HTERT RPE-1 (cell line): ENCODE data around the gene PKD1L1.
"Not testable (repeated sequence)": the region's sequence is repeated elsewhere in the genome, so short reads cannot be mapped to it uniquely, and the experiment has no call there.

Source experiments
- in situ Hi-C: fragments of 300-500 bp; cut with MboI; formaldehyde crosslinking; loops from 4 replicates; pipeline ENCODE4 v1.14.3; 2020; ENCODE audit warnings: low sequenced_read_pairs

Gene PKD1L1

DNA sequence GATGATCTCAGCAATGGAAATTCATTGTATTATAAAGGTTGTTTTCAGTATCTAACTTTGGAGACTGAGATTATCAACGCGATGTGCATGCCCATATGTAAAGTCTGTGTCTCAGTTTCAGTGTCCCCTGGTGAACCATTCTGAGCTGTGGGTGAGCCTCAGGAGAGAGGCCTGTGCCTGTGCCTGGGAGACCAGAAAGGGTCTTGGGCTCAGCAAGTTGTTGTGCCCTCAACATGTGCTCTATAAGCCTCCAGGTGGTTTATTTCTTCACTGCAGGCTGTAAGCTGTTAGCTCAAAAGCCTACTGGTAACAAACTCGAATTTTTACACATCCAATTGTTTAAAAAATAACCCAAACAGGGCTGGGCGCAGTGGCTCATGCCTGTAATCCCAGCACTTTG, 151.9 kb downstream of the PKD1L1 start:
- in situ Hi-C loops, result no loop called here

- in situ Hi-C loops, result no loop called here
Observed at GRCh38 chr7:47795631-47796030, 152.6 kb downstream of the PKD1L1 start.

GRCh38 chr7:47795126-47795525, 153.1 kb downstream of the PKD1L1 start:
- in situ Hi-C loops, result not testable (repeated sequence)

DNA sequence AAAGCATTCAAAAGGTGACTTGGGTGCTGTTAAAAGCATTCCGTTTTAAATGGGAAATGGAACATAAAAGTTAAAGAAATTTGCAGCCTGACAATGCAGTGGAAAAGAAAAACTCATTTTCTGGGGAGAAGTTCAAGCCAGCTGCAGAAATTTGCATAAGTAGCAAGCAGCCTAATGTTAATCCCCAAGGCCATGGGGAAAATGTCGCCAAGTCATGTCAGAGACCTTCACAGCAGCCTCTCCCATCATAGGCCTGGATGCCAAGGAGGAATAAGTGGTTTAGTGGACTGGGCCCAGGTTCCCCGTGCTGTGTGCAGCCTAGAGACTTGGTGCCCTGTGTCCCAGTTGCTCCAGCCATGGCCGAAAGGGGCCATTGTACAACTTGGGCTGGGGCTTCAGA, 154.2 kb downstream of the PKD1L1 start:
- in situ Hi-C loops, result no loop called here

DNA sequence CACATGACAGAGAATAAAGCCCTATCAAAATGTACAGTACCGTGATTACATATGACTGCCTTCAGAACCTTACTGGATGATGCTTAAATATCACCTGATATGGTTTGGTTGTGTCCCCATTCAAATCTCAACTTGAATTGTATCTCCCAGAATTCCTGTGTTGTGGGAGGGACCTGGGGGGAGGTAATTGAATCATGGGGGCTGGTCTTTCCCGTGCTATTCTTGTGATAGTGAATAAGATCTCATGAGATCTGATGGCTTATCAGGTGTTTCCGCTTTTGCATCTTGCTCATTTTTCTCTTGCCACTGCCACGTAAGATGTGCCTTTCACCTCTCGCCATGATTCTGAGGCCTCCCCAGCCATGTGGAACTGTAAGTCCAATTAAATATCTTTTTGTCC, 155.1 kb downstream of the PKD1L1 start:
- in situ Hi-C loops, result not testable (repeated sequence)

DNA sequence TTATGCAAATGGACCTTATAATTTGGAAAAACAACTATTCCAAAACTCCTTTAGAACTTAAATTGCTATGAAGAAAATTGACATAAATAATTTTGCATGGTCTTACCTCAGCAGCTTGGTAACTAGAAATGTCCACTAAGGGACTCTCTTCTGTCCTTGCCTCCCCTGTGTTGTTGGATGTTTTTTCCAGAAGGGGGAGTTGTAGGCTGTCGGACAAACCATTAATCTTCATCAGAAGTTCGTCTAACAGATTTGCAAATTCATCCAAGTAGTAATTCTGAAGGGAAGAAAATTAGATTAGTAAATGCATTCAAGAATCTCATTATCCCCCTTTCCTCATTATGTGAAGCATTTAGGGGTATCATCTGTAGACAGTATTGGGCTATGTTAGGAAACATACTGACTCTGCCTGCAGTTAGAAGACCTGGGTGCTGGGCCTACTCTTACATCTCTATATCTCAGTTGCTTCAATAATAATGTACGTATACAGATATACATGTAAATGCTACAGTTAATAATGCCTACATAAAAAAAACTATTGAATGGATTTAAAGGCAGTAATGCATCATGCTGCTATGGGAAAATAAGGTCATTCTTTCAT, 155.6 kb downstream of the PKD1L1 start:
- in situ Hi-C loops, result no loop called here

GRCh38 chr7:47791682-47792081, 156.6 kb downstream of the PKD1L1 start:
- in situ Hi-C loops, result no loop called here

- in situ Hi-C loops, result no loop called here
Observed at GRCh38 chr7:47788083-47788482, 160.2 kb downstream of the PKD1L1 start.

DNA sequence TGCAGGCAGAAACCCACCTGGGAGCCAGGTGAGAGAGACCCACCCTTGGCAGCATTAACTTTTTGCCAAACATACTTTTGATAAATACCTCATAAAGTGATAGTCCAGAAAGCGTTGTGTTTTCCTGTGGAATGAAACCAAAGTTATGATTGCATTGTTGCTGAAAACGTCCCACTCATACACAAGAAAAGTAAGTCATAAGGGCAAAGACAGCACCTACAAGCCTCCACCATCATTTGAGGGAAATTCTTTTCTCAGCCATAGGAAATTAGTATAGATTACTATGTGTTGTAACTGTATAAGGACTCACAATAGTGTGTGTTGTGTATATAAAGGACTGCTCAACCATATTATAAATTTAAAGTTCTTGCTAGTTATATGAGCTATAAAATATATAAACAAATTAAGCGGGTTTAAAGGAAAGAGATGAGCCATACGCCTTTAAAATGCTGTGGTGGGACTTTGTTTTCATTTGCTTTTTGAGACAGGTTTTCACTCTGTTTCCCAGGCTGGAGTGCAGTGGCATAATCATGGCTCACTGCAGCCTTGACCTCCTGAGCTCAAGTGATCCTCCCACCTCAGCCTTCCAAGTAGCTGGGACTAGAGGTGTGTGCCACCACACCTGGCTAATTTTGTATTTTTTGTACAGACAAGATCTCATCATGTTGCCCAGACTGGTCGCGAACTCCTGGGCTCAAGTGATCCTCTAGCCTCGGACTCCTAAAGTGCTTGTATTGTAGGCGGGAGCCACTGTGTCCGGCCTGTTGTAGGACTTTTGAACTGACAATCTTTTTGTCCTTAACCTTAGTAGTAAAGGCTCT, 160.8 kb downstream of the PKD1L1 start:
- in situ Hi-C loops, result no loop called here

GRCh38 chr7:47786557-47787248, 161.6 kb downstream of the PKD1L1 start:
- in situ Hi-C loops, result no loop called here

DNA sequence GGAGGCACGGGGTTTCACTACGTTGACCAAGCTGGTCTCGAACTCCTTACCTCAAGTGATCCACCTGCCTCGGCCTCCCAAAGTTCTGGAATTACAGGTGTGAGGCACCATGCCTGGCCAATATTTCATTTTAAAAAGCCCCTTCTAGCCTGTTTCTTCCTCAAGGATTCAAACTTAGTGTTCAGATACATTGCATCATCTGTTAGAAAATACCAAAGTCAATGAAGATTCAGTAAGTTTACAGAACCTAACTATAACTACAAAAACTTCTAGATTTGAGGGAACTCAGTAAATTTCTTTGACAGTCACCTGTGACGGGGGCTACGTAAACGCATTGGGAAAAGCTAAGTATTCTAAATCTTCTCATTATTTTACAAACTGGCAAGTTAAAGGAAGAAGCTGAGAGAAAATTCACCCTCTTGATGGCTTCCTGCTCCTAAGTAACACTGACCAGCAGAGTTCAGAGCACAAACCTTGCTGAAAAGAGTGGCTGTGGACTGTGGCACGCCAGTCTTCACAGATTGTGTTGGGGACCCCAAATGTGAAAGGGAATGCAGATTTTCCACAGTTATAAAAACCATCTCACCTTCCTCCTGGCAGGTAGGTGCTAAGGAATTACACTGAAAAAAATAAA, 162.2 kb downstream of the PKD1L1 start:
- in situ Hi-C loops, result no loop called here

DNA sequence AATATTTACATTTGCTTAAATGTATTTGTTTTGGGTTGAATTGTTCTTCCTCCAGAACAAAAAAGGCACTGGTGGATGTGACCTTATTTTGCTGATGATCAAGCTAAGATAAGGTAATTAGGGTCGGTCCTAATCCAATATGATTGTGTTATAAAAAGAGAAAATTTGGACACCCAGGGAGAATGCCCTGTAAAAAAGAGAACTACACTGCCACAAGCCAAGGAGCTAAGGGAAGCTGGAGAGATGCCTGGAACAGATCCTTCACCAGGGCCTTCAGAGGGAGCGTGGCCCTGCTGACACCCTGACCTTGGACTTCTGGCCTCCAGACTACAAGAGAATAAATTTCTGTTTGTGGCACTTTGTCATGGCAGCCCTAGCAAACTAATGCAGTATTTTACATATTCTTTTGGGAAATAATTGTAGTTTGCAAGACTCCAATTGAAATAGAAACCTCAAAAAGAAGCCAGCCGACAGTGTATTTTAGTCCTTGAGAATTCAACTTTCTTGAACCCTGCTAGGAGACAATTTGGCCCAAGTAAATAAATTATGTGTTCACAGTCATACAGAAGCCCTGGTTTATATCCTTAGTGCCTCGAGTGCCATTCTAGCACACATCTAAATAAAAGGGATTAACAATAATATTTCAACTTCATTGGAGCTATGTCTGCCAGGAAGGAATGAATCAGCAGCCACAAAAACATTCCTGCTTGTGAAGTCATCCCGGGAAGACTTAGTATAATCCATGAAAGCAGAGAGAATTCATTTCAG, 164.6 kb downstream of the PKD1L1 start:
- in situ Hi-C loops, result no loop called here

DNA sequence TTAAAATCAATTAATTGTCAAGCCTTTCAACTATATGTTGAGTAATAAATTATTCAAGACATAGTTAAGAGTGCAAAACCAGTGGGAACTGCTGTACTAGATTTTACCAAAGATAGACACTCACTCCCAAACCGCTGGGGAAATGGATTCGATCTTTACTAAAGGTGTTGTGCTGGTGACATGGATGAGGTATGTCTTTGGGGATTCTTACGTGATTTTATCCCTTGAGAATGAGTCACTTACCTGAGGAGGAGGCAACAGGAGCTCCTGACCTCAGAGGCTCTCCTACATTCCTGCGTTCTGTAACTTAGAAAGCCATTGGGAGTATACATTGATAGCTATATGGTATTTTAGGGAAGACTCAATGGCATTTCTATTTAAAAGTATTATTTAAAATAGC, 165.5 kb downstream of the PKD1L1 start:
- in situ Hi-C loops, result no loop called here

DNA sequence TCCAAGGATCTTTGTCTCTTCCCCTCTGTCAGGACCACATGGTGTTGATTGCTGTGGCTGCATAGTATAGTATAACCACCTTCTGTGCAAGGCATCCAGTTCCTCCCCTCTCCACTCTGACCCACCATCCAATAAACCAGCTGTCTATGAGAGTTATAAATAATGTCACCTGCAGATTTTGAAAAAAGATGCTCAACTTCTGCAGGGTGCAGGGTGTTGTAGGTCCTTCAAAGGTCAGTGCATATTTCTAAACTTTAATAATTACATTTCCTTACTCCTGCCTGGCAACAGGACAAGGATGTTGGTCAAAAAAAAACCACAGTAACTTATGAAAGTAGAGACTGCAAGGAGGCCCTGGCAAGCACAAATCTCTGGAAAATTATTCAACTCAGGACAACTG, 166.2 kb downstream of the PKD1L1 start:
- in situ Hi-C loops, result no loop called here

GRCh38 chr7:47780555-47780954, 167.7 kb downstream of the PKD1L1 start:
- in situ Hi-C loops, result no loop called here

DNA sequence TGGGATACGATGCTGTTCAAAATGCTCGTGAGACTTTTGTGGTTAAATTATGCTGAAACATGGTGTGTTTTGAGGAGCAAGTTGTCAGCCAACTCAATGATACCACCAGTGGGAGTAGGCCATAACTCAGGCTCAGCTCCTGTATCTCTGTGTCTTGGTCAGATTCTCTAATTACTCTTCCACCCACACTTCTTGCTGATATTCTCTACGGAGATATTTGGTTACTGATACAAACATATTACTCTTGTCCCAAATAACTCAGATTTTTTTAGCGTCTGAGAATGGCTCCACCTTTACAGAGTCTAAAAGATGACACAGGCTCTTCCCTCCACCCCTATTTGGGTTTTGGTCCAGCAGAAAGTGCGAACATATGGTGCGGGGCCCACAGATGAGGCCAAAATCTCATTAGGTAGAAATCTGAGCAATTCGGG, 168.9 kb downstream of the PKD1L1 start:
- in situ Hi-C loops, result no loop called here

GRCh38 chr7:47778153-47778661, 170.1 kb downstream of the PKD1L1 start:
- in situ Hi-C loops, result no loop called here

GRCh38 chr7:47777531-47778152, 170.6 kb downstream of the PKD1L1 start:
- in situ Hi-C loops, result no loop called here

- in situ Hi-C loops, result no loop called here
Observed at GRCh38 chr7:47776335-47776734, 171.9 kb downstream of the PKD1L1 start.

DNA sequence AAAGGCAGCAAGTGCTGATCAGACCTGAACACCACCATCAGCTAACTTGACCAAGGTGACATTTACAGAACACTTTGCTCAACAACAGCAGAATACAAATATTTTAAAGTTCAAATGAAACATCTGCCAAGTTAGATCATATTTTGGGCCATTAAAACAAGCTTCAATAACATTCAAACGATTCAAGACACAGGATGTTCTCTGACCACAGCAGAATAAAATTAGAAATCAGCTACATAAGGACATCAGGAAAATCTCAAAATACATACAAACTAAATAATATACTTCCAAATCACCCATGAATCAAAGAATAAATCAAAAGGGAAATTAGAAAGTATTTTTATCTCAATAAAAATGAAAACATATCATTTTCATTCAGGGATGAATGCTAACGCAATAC, 173.0 kb downstream of the PKD1L1 start:
- in situ Hi-C loops, result no loop called here
